ENCODE measurements around the gene VAT1L. TPM values are rescaled to one million over a fixed set of nuclear protein-coding genes. Genes with fewer than 3 reads are reported as not detected.
A peak's percentile ranks its signal among the peaks of the same experiment; 100 is the strongest.

Gene VAT1L
- total RNA-seq, 1 donor, result under 0.01 TPM

DNA sequence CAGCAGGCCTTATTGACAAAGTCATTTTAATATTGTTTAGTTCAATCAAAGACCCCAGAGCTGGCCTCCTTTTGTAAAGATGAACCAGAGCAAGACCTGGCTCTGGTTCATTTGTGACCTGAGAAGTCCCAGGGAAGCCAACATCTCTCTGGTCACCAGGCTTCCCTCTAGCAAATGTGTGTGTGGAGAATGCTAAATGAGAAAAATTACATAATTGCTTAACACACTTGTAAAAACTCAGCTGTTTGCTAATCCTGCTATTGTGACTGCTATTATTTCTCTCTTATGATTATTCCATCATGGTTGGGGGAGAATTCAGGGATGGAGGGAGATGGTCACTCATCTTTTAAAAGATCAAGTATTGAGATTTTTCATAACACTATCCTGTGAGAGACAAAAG is 139.7 kb downstream of the VAT1L start:
- Histone ChIP-seq H3K4me1 (ENCODE audit: insufficient read depth, low read length) (no peaks in the 10 kb centered on the region), H3K9me3 (ENCODE audit: low read depth, low read length) (no peaks in the 10 kb centered on the region), H3K79me2 (ENCODE audit: insufficient read depth, low read length) (no peaks in the 10 kb centered on the region), H3K27me3 (ENCODE audit: insufficient read depth, low read length) (no peaks in the 10 kb centered on the region), H4K20me1 (ENCODE audit: insufficient read depth, low read length) (no peaks in the 10 kb centered on the region), H3K4me3 (ENCODE audit: insufficient read depth, low read length) (no peak overlapping the region), H2AFZ (ENCODE audit: low read length) (no peak overlapping the region), H3K36me3 (ENCODE audit: insufficient read depth, low read length) (no peaks in the 10 kb centered on the region), H3K27ac (ENCODE audit: low read depth, low read length) (no peak overlapping the region), H3K4me2 (ENCODE audit: insufficient read depth, low read length) (no peak overlapping the region)
- peak; percentile 25 for DNase-seq (ENCODE audit: insufficient read length, low spot score, missing footprints)
- TF ChIP-seq, protein P1, sequence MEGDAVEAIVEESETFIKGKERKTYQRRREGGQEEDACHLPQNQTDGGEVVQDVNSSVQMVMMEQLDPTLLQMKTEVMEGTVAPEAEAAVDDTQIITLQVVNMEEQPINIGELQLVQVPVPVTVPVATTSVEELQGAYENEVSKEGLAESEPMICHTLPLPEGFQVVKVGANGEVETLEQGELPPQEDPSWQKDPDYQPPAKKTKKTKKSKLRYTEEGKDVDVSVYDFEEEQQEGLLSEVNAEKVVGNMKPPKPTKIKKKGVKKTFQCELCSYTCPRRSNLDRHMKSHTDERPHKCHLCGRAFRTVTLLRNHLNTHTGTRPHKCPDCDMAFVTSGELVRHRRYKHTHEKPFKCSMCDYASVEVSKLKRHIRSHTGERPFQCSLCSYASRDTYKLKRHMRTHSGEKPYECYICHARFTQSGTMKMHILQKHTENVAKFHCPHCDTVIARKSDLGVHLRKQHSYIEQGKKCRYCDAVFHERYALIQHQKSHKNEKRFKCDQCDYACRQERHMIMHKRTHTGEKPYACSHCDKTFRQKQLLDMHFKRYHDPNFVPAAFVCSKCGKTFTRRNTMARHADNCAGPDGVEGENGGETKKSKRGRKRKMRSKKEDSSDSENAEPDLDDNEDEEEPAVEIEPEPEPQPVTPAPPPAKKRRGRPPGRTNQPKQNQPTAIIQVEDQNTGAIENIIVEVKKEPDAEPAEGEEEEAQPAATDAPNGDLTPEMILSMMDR (IDR thresholded peaks at IDR 0.05; ENCODE audit: extremely low read depth, low read depth, low read length), result no peak

DNA sequence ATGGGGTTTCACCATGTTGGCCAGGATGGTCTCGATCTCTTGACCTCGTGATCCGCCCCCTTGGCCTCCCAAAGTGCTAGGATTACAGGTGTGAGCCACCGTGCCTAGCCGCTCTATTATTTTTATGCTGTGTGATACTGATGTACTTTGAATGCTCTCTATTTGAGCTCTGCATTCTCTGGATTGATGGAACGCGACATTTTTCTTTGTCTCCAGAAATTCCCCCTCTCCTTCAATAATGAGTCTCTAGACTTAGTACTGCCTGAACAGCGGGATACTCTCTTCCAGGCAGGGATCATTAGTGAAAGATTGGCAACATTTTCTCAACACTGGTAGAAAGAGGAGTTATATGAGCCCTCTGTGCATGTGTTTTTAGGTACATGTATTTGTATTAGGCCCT is 140.6 kb downstream of the VAT1L start:
- Histone ChIP-seq H3K79me2 (ENCODE audit: insufficient read depth, low read length) (no peaks in the 10 kb centered on the region), H3K9me3 (ENCODE audit: low read depth, low read length) (no peaks in the 10 kb centered on the region), H3K27me3 (ENCODE audit: insufficient read depth, low read length) (no peaks in the 10 kb centered on the region), H3K4me3 (ENCODE audit: insufficient read depth, low read length) (no peak overlapping the region), H3K4me2 (ENCODE audit: insufficient read depth, low read length) (no peak overlapping the region), H4K20me1 (ENCODE audit: insufficient read depth, low read length) (no peaks in the 10 kb centered on the region), H3K4me1 (ENCODE audit: insufficient read depth, low read length) (no peaks in the 10 kb centered on the region), H3K27ac (ENCODE audit: low read depth, low read length) (no peak overlapping the region), H3K36me3 (ENCODE audit: insufficient read depth, low read length) (no peaks in the 10 kb centered on the region), H2AFZ (ENCODE audit: low read length) (no peak overlapping the region)
- TF ChIP-seq, protein P1 (IDR thresholded peaks at IDR 0.05; ENCODE audit: extremely low read depth, low read depth, low read length), result no peak
- DNase-seq (ENCODE audit: insufficient read length, low spot score, missing footprints), result peak; percentile 25

DNA sequence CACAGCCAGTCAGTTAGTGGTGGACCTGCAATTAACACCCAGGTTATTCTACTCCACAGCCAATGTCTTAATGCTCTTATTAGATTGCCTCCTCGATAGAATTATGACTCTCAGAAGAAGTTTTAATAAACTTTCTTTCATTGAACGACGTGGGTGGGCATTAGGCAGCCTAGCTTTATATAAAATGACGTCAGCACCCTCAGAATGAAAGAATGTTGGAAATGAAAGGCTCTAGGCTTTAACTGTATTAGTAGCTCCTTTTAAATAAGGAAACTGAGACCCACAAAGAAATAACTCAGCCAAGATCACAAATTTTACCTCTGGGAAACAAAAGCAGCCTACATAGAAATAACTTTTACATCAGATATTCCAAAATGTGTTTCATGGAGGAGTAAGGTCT is 142.7 kb downstream of the VAT1L start:
- Histone ChIP-seq H3K4me2 (ENCODE audit: insufficient read depth, low read length) (no peak overlapping the region), H3K27ac (ENCODE audit: low read depth, low read length) (no peak overlapping the region), H3K79me2 (ENCODE audit: insufficient read depth, low read length) (no peaks in the 10 kb centered on the region), H3K9me3 (ENCODE audit: low read depth, low read length) (no peaks in the 10 kb centered on the region), H3K4me3 (ENCODE audit: insufficient read depth, low read length) (no peak overlapping the region), H3K27me3 (ENCODE audit: insufficient read depth, low read length) (no peaks in the 10 kb centered on the region), H3K4me1 (ENCODE audit: insufficient read depth, low read length) (no peaks in the 10 kb centered on the region), H3K36me3 (ENCODE audit: insufficient read depth, low read length) (no peaks in the 10 kb centered on the region), H4K20me1 (ENCODE audit: insufficient read depth, low read length) (no peaks in the 10 kb centered on the region), H2AFZ (ENCODE audit: low read length) (no peak overlapping the region)
- DNase-seq (ENCODE audit: insufficient read length, low spot score, missing footprints), result no peak
- TF ChIP-seq, protein P1 (IDR thresholded peaks at IDR 0.05; ENCODE audit: extremely low read depth, low read depth, low read length), result no peak

DNA sequence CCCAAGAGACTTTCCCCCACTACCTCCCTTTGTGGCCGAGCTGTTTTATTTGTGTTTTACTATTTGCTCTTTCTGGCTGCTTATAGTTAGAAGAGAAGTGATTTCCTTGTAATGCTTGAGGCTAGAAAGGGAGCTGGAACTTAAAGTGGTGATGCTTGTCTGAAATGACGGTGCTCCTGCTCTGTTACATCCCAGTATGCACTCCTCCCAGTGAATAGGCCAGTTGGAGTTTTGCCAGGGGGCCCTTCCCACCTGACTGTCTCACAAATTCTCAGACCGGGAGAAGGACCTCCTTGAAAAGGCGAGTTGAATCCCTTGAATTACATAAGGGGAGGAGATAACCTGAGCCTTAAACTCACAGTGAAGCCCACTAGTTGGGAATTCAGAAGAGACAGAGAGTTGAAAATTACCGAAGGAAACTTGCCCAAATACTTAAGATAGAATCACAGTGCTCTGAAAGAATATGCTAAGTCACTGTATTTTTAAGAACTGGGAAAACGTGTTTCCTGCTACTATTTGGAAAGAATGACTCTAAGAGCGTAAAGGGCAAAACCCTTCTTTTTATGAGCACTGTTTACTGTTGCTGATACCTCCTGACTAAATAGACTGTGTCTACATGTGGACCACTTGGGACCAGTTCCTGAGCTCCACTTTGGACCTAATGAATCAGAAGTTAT is 149.2 kb downstream of the VAT1L start:
- Histone ChIP-seq H3K36me3 (ENCODE audit: insufficient read depth, low read length) (no peaks in the 10 kb centered on the region), H2AFZ (ENCODE audit: low read length) (no peak overlapping the region), H3K27ac (ENCODE audit: low read depth, low read length) (no peak overlapping the region), H4K20me1 (ENCODE audit: insufficient read depth, low read length) (no peaks in the 10 kb centered on the region), H3K4me2 (ENCODE audit: insufficient read depth, low read length) (no peak overlapping the region), H3K4me1 (ENCODE audit: insufficient read depth, low read length) (no peaks in the 10 kb centered on the region), H3K79me2 (ENCODE audit: insufficient read depth, low read length) (no peaks in the 10 kb centered on the region), H3K9me3 (ENCODE audit: low read depth, low read length) (no peaks in the 10 kb centered on the region), H3K27me3 (ENCODE audit: insufficient read depth, low read length) (no peaks in the 10 kb centered on the region), H3K4me3 (ENCODE audit: insufficient read depth, low read length) (no peak overlapping the region)
- TF ChIP-seq, protein P1 (IDR thresholded peaks at IDR 0.05; ENCODE audit: extremely low read depth, low read depth, low read length), result no peak
- DNase-seq (ENCODE audit: insufficient read length, low spot score, missing footprints), result peak; percentile 30
